ENCODE measurements around the gene RYR3.

Gene RYR3

GRCh38 chr15:33310481-33311311 lies at the start of gene RYR3:
TSS of gene RYR3 (plus strand) at chr15:33310967. CDS start at chr15:33311046, 79 bp downstream.
- Histone ChIP-seq H3K27ac (ENCODE audit: extremely low read depth, low read depth, low read length) (no peak within 1 kb of the TSS), H3K9me3 (ENCODE audit: control insufficient read depth, insufficient read depth, low read depth, low read length) (no peaks in the 10 kb centered on the region), H3K36me3 (ENCODE audit: control insufficient read depth in 2 of 2, insufficient read depth in 1 of 2, low read length in 2 of 2) (no peaks in the 10 kb centered on the region), H3K4me3 (ENCODE audit: low read depth, low read length) (peak within 1 kb of the TSS; percentile 38), H3K4me1 (ENCODE audit: control insufficient read depth, insufficient read depth, low read length) (no peaks in the 10 kb centered on the region)
- TF ChIP-seq ZSCAN4 (tag by site-specific recombination; IDR thresholded peaks at IDR 0.05): peak; percentile 86
- TF ChIP-seq ZNF664 (tag by site-specific recombination; IDR thresholded peaks at IDR 0.05): no peak
- 0 out of 2 replicates have a peak, but pooled peaks have one; percentile 20 for TF ChIP-seq SP2 (tag by site-specific recombination; IDR thresholded peaks at IDR 0.05)
- TF ChIP-seq EGR2 (tag by site-specific recombination; IDR thresholded peaks at IDR 0.05; ENCODE audit: low read depth): peak; percentile 89
- TF ChIP-seq KLF16 (tag by site-specific recombination; IDR thresholded peaks at IDR 0.05): 0 out of 2 replicates have a peak, but pooled peaks have one; percentile 45
- TF ChIP-seq ZBTB17 (tag by site-specific recombination; IDR thresholded peaks at IDR 0.05): peak; percentile 76
- TF ChIP-seq ZNF366 (tag by site-specific recombination; conservative IDR thresholded peaks at IDR 0.05): no peak
- peak; percentile 56 for TF ChIP-seq ZBTB26 (tag by site-specific recombination; optimal IDR thresholded peaks at IDR 0.05)
- no peak for TF ChIP-seq ZNF211 (tag by site-specific recombination; IDR thresholded peaks at IDR 0.05; ENCODE audit: low read depth)
- peak; percentile 54; the same call in 1 of the 2 replicates for TF ChIP-seq ZNF777 (tag by site-specific recombination; IDR thresholded peaks at IDR 0.05; ENCODE audit: borderline replicate concordance)
- TF ChIP-seq ZNF555 (tag by site-specific recombination; conservative IDR thresholded peaks at IDR 0.05): no peak
- TF ChIP-seq ZFHX2 (tag by site-specific recombination; conservative IDR thresholded peaks at IDR 0.05): peak; percentile 97
- 0 out of 2 replicates have a peak, but pooled peaks have one; percentile 28 for TF ChIP-seq ZBTB8A (tag by site-specific recombination; IDR thresholded peaks at IDR 0.05)
- no peak for TF ChIP-seq TRIM28 (IDR thresholded peaks at IDR 0.05; ENCODE audit: borderline replicate concordance, low read length)
- peak; percentile 37; the same call in 1 of the 2 replicates for TF ChIP-seq CTCF (tag by site-specific recombination; IDR thresholded peaks at IDR 0.05)
- POLR2A ChIA-PET: no interaction called here
- CTCF ChIA-PET: interaction anchor here (0.7 to 1.3 kb wide), 2 partner anchors 13 to 20 kb away, joined by 3 to 4 read pairs; no protein-coding TSS in a partner anchor

- POLR2A ChIA-PET: no interaction called here
- TF ChIP-seq ZBTB44 (tag by site-specific recombination; IDR thresholded peaks at IDR 0.05) (no peak), ZNF202 (tag by site-specific recombination; IDR thresholded peaks at IDR 0.05; ENCODE audit: borderline replicate concordance) (no peak)
- Histone ChIP-seq H3K4me1 (ENCODE audit: control insufficient read depth, insufficient read depth, low read length) (no peaks in the 10 kb centered on the region), H3K9me3 (ENCODE audit: control insufficient read depth, insufficient read depth, low read depth, low read length) (no peaks in the 10 kb centered on the region), H3K4me3 (ENCODE audit: low read depth, low read length) (no peak overlapping the region), H3K27ac (ENCODE audit: extremely low read depth, low read depth, low read length) (no peak overlapping the region), H3K36me3 (ENCODE audit: control insufficient read depth in 2 of 2, insufficient read depth in 1 of 2, low read length in 2 of 2) (no peaks in the 10 kb centered on the region)
- CTCF ChIA-PET: no interaction called here
Observed at GRCh38 chr15:33262306-33262705, 48.5 kb upstream of the RYR3 start.

All from HEK293 (cell line).